VCaP (cell line): ENCODE data around the gene PKN1.
"Not testable (repeated sequence)": the region's sequence is repeated elsewhere in the genome, so short reads cannot be mapped to it uniquely, and the experiment has no call there.

Source experiments
- H3K27ac ChIP-seq: fragments of 450-650 bp; 2 replicates; pipeline ENCODE4 v1.5.1; 2017
- CTCF ChIP-seq: fragments of 450-650 bp; conservative IDR thresholded peaks from 2 replicates; pipeline ENCODE4 v1.5.1; 2017; ENCODE audit warnings: mild to moderate bottlenecking, moderate library complexity

The PKN1 gene

DNA sequence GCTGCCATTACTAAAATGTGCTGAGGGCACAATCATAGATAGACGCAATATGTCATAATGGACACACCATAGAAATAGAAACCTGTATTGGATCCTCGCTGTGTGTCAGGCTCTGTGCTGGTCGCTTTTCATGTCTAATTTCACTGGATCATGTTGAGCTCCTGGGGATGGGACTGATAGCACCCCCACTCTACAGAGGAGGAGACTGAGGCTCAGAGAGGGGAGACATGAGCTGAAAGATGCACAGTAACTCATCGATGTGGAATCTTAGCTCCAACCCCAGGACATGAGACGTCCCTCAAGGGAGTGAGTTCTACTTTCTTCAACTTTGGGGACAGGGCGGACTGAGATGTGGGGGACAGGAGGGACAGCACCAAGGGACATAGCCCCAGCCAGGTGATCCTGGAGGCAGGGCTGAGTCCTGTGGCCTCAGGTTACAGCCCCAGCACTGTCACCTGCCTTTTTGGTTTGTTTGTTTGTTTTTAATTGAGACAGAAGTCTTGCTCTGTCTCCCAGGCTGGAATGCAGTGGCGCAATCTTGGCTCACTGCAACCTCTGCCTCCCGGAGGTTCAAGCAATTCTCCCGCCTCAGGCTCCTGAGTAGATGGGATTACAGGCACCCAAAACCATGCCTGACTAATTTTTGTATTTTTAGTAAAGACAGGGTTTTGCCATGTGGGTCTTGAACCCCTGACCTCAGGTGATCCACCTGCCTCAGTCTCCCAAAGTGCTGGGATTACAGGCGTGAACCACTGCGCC is 69.4 kb downstream of the PKN1 start:
- no peak overlapping the region for H3K27ac ChIP-seq
- no peak for TF ChIP-seq CTCF

GRCh38 chr19:14503285-14503684 is 70.2 kb downstream of the PKN1 start:
- H3K27ac ChIP-seq: no peak overlapping the region
- TF ChIP-seq CTCF: no peak

DNA sequence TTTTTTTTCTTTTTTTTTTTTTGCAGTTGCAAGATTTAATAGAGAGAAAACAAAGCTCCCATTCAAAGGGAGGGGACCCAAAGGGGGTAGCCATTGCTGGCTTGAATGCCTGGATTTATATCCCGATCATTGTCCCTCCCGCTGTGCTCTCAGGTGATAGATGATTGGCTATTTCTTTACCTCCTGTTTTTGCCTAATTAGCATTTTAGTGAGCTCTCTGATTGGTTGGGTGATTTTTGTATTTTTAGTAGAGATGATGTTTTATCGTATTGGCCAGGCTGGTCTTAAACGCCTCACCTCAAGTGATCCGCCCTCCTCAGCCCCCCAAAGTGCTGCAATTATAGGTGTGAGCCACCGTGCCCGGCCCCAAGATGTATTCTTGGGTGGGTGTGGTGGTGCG is 71.5 kb downstream of the PKN1 start:
- not testable (repeated sequence) for H3K27ac ChIP-seq

GRCh38 chr19:14505488-14506239 is 72.6 kb downstream of the PKN1 start:
- TF ChIP-seq CTCF: peak; percentile 60

GRCh38 chr19:14507704-14508542 is 74.8 kb downstream of the PKN1 start:
- no peak overlapping the region for H3K27ac ChIP-seq
- TF ChIP-seq CTCF: no peak

More at GRCh38 chr19:14505488-14506239, 72.6 kb downstream of the PKN1 start:
- H3K27ac ChIP-seq: no peak overlapping the region

DNA sequence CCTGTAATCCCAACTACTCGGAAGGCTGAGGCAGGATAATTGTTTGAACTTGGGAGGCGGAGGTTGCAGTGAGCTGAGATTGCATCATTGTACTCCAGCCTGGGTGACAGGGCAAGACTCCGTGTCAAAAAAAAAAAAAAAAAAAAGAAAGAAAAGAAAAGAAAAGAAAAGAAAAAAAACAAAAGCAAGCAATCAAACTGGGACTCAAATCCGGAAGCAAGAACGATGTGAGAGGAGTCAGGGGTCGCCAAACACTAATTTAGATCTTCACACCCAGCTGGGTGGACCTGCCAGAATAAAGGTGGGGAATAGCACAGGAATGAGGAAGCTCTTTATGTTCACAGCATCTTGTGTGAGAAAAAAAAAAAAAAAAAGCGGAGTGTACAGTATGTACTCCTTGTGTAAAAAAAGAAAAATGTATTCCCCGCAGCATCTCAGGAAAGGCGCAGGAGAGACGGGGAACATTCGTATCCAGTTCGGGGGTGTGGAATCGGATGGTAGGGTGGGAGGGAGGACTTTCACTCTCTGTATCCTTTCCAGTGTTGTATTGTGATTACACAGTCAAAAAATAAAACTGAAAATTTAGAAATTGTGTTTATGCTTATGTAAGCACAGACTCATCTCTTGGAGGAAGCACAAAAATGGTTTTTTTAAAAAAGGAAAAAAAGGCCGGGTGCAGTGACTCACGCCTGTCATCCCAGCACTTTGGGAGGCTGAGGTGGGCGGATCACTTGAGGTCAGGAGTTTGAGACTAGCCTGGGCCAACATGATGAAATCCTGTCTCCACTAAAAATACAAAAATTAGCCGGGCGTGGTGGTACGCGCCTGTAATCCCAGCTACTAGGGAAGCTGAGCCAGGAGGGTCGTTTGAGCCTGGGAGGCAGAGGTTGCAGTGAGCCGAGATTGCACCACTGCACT is 77.5 kb downstream of the PKN1 start:
- TF ChIP-seq CTCF: no peak
- no peak overlapping the region for H3K27ac ChIP-seq

DNA sequence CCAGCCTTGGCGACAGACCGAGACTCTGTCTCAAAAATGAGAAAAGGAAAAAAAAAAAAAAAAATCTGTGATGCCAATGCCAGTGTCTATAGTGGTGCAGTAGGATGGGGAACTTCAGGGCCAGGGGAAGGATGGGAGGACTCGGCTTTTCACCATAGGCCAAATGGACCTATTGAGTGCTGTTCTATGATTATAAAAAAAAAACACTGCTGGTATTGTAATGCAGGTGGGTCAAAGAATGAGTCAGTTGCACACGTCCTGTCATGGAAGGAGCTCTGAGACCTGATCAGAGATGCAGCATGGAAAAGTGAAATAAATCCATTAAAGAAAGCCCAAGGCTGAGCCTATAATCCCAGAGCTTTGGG is 78.1 kb downstream of the PKN1 start:
- no peak overlapping the region for H3K27ac ChIP-seq
- no peak for TF ChIP-seq CTCF
